MM.1S (cell line): ENCODE measurements around the gene ZNF735.

Experiments used
- DNase-seq: peaks from one replicate; pipeline ENCODE4 v3.0.0-alpha.2; 2015
- H2AFZ ChIP-seq: fragments of 300-600 bp; sonication (generic); 2 replicates; pipeline ENCODE4 v1.6.0; 2016; ENCODE audit warnings: antibody characterized with exemption, low read length
- H3F3A ChIP-seq: fragments of 300-600 bp; sonication (generic); 2 replicates; pipeline ENCODE4 v1.6.1; 2016; ENCODE audit warnings: mild to moderate bottlenecking, antibody characterized with exemption, low read length, moderate library complexity, mixed read lengths; ENCODE audit not compliant: insufficient read depth
- H3K27ac ChIP-seq: fragments of 300-600 bp; sonication (generic); 2 replicates; pipeline ENCODE4 v1.5.1; 2016; ENCODE audit warnings: mild to moderate bottlenecking, low read length
- H3K27me3 ChIP-seq: fragments of 300-600 bp; sonication (generic); replicated peaks from 2 replicates; pipeline ENCODE4 v1.6.0; 2016; ENCODE audit warnings: low read length; ENCODE audit not compliant: insufficient read depth
- H3K36me3 ChIP-seq: fragments of 300-600 bp; sonication (generic); replicated peaks from 2 replicates; pipeline ENCODE4 v1.6.1; 2016; ENCODE audit warnings: mild to moderate bottlenecking, low read length, mixed read lengths; ENCODE audit not compliant: insufficient read depth
- H3K4me1 ChIP-seq: fragments of 300-600 bp; sonication (generic); 2 replicates; pipeline ENCODE4 v1.6.1; 2016; ENCODE audit warnings: low read length, mixed read lengths
- H3K4me2 ChIP-seq: fragments of 300-600 bp; sonication (generic); 2 replicates; pipeline ENCODE4 v1.6.0; 2016; ENCODE audit warnings: low read depth, low read length
- H3K4me3 ChIP-seq: fragments of 300-600 bp; sonication (generic); 2 replicates; pipeline ENCODE4 v1.5.1; 2016; ENCODE audit warnings: low read length, mixed read lengths
- H3K79me2 ChIP-seq: fragments of 300-600 bp; sonication (generic); 2 replicates; pipeline ENCODE4 v1.6.1; 2016; ENCODE audit warnings: mixed run types, low read length, mixed read lengths
- H3K9ac ChIP-seq: fragments of 300-600 bp; sonication (generic); 2 replicates; pipeline ENCODE4 v1.6.1; 2016; ENCODE audit warnings: low read length, mixed read lengths
- H3K9me2 ChIP-seq: fragments of 300-600 bp; sonication (generic); replicated peaks from 2 replicates; pipeline ENCODE4 v1.6.1; 2016; ENCODE audit warnings: mild to moderate bottlenecking, low read length, mixed read lengths; ENCODE audit not compliant: insufficient read depth
- H3K9me3 ChIP-seq: fragments of 300-600 bp; sonication (generic); replicated peaks from 2 replicates; pipeline ENCODE4 v1.6.1; 2016; ENCODE audit warnings: mild to moderate bottlenecking, low read length, mixed read lengths; ENCODE audit not compliant: insufficient read depth
- H4K20me1 ChIP-seq: fragments of 300-600 bp; sonication (generic); 2 replicates; pipeline ENCODE4 v1.6.1; 2016; ENCODE audit warnings: mild to moderate bottlenecking, low read length, moderate library complexity, mixed read lengths; ENCODE audit not compliant: insufficient read depth
- EZH2 ChIP-seq: fragments of 300-600 bp; sonication (generic); optimal IDR thresholded peaks from 2 replicates; pipeline ENCODE3; 2017; ENCODE audit warnings: low read depth, mild to moderate bottlenecking, antibody characterized with exemption, low read length, mixed read lengths
- EZH2phosphoT487 ChIP-seq: fragments of 300-600 bp; sonication (generic); IDR thresholded peaks from 2 replicates; pipeline ENCODE4 v1.6.1; 2018; ENCODE audit warnings: antibody characterized with exemption, low read length
- TF ChIP-seq, protein P1 (sequence below): fragments of 300-600 bp; sonication (generic); IDR thresholded peaks from 2 replicates; pipeline ENCODE4 v1.5.1; 2016; ENCODE audit warnings: antibody characterized with exemption, low read length, mixed read lengths

Gene ZNF735

DNA sequence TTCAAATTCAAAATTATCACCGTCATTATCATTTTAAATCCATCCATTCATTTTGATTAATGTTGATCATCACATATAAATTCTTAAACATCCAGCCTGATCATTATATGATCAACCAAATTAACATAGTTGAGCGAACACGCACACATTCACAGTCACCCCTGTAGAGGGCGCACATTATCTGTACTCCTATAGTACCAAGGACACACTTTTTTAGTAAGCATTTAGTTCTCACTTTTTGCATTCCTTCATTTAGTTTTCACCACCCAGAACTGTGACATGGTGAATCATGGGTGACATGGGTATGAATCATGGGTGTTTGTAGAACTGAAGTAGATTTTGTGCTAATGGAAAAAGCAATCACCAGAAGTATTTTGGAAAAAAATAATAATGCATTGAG is 26.0 kb upstream of the ZNF735 start:
- H3K9me3 ChIP-seq: no peaks in the 10 kb centered on the region
- H3K79me2 ChIP-seq: no peaks in the 10 kb centered on the region
- H3K36me3 ChIP-seq: no peaks in the 10 kb centered on the region
- H3K4me1 ChIP-seq: no peaks in the 10 kb centered on the region
- no peak overlapping the region for H3K9ac ChIP-seq
- H3F3A ChIP-seq: no peaks in the 10 kb centered on the region
- no peak overlapping the region for H3K4me2 ChIP-seq
- H2AFZ ChIP-seq: no peak overlapping the region
- no peak overlapping the region for H3K4me3 ChIP-seq
- H3K27ac ChIP-seq: no peak overlapping the region
- TF ChIP-seq EZH2phosphoT487 (no peak), EZH2 (no peak)
- TF ChIP-seq, protein P1, sequence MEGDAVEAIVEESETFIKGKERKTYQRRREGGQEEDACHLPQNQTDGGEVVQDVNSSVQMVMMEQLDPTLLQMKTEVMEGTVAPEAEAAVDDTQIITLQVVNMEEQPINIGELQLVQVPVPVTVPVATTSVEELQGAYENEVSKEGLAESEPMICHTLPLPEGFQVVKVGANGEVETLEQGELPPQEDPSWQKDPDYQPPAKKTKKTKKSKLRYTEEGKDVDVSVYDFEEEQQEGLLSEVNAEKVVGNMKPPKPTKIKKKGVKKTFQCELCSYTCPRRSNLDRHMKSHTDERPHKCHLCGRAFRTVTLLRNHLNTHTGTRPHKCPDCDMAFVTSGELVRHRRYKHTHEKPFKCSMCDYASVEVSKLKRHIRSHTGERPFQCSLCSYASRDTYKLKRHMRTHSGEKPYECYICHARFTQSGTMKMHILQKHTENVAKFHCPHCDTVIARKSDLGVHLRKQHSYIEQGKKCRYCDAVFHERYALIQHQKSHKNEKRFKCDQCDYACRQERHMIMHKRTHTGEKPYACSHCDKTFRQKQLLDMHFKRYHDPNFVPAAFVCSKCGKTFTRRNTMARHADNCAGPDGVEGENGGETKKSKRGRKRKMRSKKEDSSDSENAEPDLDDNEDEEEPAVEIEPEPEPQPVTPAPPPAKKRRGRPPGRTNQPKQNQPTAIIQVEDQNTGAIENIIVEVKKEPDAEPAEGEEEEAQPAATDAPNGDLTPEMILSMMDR: peak; percentile 28
- H3K9me2 ChIP-seq: no peaks in the 10 kb centered on the region
- no peaks in the 10 kb centered on the region for H3K27me3 ChIP-seq
- H4K20me1 ChIP-seq: no peaks in the 10 kb centered on the region
- DNase-seq: no peak

DNA sequence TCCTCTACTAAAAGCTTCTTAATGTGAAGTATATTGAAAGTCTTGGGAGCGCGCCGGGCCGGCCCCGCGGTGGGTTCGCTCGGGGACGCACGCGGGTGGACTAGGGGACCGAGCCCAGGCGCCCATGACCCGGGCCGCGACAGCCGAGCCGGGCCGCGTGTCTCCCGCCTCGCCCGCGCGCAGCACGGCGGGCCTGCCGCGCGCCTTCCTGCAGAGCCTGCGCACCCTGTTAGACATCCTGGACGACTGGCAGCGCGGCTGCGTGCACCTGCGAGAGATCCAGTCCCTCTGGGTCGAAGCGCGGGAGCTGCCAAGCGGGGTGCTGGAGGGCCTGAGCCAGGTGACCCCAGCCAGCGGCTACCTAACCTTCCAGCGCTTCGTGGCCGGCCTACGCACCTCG is 25.4 kb upstream of the ZNF735 start:
- H3K4me1 ChIP-seq: no peaks in the 10 kb centered on the region
- H3K9ac ChIP-seq: no peak overlapping the region
- no peaks in the 10 kb centered on the region for H3K79me2 ChIP-seq
- no peak overlapping the region for H3K4me2 ChIP-seq
- H3K9me2 ChIP-seq: no peaks in the 10 kb centered on the region
- H3K9me3 ChIP-seq: no peaks in the 10 kb centered on the region
- no peaks in the 10 kb centered on the region for H4K20me1 ChIP-seq
- TF ChIP-seq EZH2: no peak
- TF ChIP-seq, protein P1: no peak
- no peak for TF ChIP-seq EZH2phosphoT487
- H3F3A ChIP-seq: no peaks in the 10 kb centered on the region
- H2AFZ ChIP-seq: no peak overlapping the region
- H3K36me3 ChIP-seq: no peaks in the 10 kb centered on the region
- DNase-seq: no peak
- H3K27me3 ChIP-seq: no peaks in the 10 kb centered on the region
- no peak overlapping the region for H3K4me3 ChIP-seq
- H3K27ac ChIP-seq: no peak overlapping the region

DNA sequence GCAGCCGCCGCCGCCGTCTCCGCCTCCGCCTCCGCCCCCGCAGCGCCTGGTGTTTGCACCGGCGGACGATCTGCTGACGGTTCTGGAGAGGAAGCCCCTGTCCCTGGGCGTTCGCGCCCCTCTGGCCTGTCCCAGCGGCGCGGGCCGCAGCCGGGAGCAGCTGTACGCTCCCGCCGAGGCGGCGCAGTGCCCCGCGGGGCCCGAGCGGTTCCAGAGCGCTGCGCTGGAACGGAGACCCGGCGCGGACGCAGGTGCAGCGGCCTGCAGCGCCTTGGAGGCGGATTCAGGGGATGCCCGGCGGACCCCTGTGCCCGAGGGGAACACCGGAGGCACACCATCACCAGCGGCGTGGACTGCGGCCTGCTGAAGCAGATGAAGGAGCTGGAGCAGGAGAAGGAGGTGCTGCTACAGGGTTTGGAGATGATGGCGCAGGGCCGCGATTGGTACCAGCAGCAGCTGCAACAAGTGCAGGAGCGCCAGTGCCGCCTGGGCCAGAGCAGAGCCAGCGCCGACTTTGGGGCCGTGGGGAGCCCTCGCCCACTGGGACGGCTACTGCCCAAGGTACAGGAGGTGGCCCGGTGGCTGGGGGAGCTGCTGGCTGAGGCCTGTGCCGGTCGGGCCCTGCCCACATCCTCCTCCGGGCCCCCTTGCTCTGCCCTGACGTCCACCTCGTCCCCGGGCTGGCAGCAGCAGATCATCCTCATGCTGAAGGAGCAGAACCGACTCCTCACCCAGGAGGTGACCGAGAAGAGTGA is 24.8 kb upstream of the ZNF735 start:
- H3K27me3 ChIP-seq: no peaks in the 10 kb centered on the region
- no peak overlapping the region for H3K4me2 ChIP-seq
- no peaks in the 10 kb centered on the region for H3K9me3 ChIP-seq
- H3K9me2 ChIP-seq: no peaks in the 10 kb centered on the region
- no peak overlapping the region for H3K27ac ChIP-seq
- H3K36me3 ChIP-seq: no peaks in the 10 kb centered on the region
- H3K9ac ChIP-seq: no peak overlapping the region
- no peak overlapping the region for H3K4me3 ChIP-seq
- no peaks in the 10 kb centered on the region for H3K79me2 ChIP-seq
- H4K20me1 ChIP-seq: no peaks in the 10 kb centered on the region
- DNase-seq: no peak
- TF ChIP-seq EZH2 (no peak), EZH2phosphoT487 (no peak)
- TF ChIP-seq, protein P1: no peak
- H3K4me1 ChIP-seq: no peaks in the 10 kb centered on the region
- no peaks in the 10 kb centered on the region for H3F3A ChIP-seq
- H2AFZ ChIP-seq: no peak overlapping the region
